ENCODE results near the gene SLC35D3.
A peak's percentile ranks its signal among the peaks of the same experiment; 100 is the strongest.
"Not testable (repeated sequence)": the region's sequence is repeated elsewhere in the genome, so short reads cannot be mapped to it uniquely, and the experiment has no call there.

The SLC35D3 gene

GRCh38 chr6:136967876-136968752 lies 46.0 kb downstream of the SLC35D3 start:
- peak; percentile 40 for DNase-seq

- no peak for DNase-seq
Observed at GRCh38 chr6:136968837-136969236, 46.7 kb downstream of the SLC35D3 start.

GRCh38 chr6:136969433-136969832 lies 47.3 kb downstream of the SLC35D3 start:
- DNase-seq, result no peak

- DNase-seq, result peak; percentile 54
Observed at GRCh38 chr6:136969930-136970329, 47.8 kb downstream of the SLC35D3 start.

- no peak for DNase-seq
Observed at GRCh38 chr6:136971609-136972008, 49.5 kb downstream of the SLC35D3 start.

GRCh38 chr6:136973781-136974180 lies 51.7 kb downstream of the SLC35D3 start:
- DNase-seq, result not testable (repeated sequence)
